NOMO-1 (cell line): ENCODE measurements around the gene ANO8.
A peak's percentile ranks its signal among the peaks of the same experiment; 100 is the strongest.
"Not testable (repeated sequence)": the region's sequence is repeated elsewhere in the genome, so short reads cannot be mapped to it uniquely, and the experiment has no call there.

Source experiments
- DNase-seq, 2 experiments: peaks; one replicate each; lab custom pipeline; 2025; ENCODE audit not compliant: unreplicated experiment in 2 of 2; lab: John Stamatoyannopoulos, UW

Gene ANO8

DNA sequence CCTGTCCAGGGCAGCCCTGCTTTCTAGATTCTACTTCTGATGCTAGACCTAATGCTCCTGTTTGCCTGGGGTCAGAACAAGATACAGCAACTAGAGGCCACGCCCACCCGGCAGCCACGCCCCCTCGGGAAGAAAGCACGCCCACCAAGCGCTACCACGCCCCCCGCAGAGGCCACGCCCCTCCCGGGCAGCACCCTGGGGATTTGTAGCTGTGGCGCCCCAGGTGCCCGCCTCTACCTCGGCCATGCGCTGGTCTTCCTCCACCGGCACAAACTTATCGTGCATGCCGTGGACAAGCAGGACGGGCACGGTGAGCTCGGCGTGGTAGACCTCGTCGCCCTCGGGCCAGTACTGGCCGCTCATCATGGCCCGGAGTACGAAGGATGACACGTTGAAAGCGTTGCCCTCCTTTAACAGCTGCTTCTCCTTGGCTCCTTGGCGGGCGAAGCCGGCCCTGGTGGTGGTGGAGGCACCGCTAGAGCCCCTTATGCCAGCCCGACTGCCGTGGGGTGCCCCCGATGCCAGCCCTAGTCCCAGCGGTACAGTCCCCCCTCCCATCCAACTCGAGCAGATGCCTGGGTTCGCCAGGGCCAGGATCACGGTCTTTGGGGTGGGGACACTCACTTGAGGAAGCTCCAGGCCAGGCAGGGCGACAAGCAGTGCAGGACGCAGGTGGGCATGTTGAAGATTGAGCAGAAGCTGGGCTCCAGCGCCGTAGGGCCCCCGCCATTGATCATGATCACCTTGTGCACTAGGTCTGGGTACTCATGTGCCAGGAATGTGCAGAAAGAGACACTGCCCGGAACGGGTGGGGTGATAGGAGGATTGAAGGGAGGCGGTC lies 40.4 kb downstream of the ANO8 start:
- DNase-seq: no peak

DNA sequence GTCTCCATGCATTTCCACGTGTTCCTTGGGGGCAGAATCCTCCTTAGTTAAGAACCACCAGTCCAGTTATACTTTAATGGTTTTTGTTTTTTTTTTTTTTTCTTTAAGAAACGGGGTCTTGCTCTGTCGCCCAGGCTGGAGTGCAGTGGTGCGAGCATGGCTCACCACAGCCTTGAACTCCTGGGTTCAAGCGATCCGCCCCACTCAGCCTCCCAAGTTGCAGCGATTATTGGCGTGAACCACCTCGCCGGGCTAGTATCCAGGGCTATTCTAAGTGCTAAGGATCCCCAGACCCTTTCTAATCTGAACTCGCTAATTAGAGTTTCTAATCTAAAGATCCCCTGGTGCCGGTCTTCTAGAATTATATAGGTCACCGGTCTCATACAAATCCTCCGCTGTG lies 41.0 kb downstream of the ANO8 start:
- DNase-seq: no peak

DNA sequence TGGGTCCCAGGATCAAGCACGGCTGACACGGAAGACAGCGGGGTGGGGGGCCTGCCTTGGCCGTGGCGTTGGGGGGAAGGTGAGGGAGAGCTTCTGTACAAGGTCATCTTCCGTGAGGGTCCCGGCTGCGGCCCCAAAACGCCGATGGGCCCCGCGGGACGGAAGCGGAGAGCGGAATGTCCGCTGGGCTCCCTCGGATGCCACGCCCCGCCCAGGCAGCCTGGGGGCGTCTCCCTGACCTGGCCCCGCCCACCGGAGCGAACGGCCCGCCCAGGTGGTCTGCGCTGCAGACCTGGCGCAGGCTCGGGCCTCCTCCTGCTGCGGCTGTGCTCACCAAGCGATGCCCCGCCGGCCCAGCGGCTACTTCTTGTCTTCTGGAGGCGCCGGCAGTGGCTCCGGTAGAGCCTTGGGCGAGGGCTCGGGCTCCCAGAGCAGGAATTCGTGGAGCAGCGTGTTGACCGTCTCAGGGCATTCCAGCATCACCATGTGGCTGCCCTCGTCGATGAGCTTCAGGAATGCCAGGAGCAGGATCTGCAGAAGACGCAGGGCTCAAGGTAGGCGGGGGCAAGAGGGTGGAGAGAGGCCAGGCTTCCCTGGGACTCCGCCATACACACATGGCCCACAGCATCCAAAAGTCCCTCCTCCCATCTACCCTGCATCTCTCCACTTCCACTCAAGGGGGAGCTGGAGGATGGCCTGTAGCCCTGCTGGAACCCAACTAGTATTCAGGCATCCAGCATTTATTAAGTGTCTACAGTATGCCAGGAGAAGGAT lies 42.2 kb downstream of the ANO8 start:
- DNase-seq: peak; percentile 62 to 72

DNA sequence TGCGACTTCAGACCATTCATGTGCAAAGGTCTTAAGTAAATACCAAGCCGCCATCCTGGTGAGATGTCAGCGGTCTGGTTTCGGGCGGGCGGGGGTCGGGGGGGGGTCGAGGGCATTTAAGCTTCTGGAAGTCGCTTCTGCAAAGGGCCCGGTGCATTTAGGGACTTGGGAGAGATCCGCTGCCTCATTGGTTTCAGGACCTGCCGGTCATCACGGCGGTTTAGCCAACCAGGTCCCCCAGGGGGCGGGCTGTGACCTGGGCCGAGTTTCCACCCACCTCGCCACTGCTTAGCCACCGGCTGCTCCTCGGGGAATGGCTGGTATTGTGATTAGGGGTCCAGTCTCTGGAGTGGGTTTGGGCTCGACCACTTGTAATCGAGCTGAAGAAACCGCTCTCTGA lies 45.2 kb downstream of the ANO8 start:
- no peak for DNase-seq

DNA sequence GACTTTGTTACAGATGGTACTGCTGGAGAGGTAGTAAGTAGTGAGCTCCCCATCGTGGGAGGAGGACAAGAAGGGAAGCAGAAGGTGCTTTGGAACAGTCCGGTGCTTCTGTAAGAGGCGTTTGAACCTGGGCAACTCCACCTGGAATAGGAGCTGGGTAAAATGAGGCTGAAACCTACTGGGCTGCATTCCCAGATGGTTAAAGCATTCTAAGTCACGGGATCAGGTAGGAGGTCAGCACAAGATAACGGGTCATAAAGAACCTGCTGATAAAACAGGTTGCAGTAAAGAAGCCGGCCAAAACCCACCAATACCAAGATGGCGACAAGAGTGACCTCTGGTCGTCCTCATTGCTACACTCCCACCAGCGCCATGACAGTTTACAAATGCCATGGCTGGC lies 47.9 kb downstream of the ANO8 start:
- DNase-seq: no peak

DNA sequence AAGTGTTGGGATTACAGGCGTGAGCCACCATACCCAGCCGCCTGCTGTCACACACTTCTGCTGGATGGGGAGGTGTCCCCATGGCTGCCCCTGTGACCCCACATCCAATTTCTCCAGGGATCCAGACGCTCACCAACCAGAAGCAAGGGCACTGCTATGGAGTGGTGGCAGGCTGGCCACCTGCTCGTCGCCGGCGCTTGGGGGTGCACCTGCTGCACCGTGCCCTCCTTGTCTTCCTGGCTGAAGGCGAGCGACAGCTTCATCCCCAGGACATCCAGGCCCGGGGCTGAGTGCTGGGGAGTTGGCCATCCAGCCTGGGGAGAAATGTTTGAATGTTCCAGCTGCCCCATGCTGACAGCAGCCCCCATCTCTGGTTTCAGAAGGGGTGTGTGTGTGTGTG lies 48.4 kb downstream of the ANO8 start:
- DNase-seq: no peak

DNA sequence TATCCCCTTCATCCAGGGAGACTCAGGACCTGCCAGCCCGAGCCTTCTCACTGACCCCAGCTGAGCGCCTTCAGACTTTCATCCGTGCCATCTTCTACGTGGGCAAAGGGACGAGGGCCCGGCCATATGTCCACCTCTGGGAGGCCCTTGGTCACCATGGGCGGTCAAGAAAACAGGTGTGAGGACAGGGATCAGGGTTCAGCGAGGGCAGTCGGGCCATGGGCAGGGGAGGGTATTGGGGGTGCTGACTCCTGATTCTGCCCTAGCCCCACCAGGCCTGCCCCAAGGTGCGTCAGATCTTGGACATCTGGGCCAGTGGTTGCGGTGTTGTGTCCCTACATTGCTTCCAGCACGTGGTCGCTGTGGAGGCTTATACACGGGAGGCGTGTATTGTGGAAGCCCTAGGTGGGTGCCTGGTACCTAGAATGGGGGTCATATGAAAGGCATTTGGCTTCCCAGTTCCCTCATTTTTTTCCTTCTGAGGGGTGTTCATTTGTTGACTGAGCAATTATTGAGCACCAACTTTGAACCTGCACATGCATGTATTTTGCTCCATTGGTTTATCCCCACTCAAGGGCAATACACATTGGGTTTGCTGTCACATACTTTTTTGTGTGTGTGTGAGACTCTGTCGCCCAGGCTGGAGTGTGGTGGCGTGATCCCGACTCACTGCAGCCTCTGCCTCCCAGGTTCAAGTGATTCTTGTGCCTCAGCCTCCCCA lies 49.1 kb downstream of the ANO8 start:
- no peak for DNase-seq

DNA sequence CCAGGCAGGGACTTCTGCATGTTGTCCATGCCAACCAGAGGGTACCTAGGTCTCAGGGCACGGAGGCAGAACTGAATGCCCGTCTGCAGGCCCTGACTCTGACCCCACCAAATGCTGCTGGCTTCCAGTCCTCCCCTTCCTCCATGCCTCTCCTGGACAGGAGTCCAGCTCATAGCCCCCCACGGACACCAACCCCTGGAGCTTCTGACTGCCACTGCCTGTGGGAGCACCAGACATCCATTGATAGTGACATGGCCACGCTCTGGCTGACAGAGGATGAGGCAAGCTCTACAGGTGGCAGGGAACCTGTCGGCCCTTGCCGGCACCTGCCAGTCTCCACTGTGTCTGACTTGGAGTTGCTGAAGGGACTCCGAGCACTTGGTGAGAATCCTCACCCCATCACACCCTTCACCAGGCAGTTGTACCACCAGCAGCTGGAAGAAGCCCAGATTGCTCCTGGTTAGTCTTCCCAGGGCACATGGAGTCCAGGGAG lies 51.1 kb downstream of the ANO8 start:
- no peak for DNase-seq

DNA sequence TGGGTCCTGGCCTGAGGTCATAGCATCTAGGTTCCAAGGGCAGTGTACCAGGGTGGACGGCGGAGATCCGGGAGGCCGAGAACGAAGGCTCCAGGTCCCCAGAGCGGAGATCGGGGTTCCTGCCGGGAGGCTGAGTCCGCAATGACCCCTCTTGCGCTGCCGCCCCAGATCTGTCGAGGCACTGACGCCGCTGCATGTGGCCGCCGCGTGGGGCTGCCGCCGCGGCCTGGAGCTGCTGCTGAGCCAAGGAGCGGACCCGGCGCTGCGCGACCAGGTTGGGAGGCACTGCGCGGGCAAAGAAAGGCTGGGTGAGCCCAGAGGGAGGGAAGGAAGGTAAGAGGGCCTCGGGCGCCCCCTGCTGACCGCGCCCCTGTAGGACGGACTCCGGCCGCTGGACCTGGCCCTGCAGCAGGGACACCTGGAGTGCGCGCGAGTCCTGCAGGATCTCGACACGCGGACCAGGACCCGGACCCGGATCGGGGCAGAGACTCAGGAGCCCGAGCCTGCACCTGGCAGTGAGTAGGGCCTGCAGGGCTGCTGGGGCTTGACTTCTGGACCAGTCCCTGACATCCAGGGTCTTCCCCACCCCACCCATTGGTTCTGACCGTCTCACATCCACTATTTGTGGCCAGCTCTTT lies 52.0 kb downstream of the ANO8 start:
- DNase-seq: peak; percentile 79 to 86

DNA sequence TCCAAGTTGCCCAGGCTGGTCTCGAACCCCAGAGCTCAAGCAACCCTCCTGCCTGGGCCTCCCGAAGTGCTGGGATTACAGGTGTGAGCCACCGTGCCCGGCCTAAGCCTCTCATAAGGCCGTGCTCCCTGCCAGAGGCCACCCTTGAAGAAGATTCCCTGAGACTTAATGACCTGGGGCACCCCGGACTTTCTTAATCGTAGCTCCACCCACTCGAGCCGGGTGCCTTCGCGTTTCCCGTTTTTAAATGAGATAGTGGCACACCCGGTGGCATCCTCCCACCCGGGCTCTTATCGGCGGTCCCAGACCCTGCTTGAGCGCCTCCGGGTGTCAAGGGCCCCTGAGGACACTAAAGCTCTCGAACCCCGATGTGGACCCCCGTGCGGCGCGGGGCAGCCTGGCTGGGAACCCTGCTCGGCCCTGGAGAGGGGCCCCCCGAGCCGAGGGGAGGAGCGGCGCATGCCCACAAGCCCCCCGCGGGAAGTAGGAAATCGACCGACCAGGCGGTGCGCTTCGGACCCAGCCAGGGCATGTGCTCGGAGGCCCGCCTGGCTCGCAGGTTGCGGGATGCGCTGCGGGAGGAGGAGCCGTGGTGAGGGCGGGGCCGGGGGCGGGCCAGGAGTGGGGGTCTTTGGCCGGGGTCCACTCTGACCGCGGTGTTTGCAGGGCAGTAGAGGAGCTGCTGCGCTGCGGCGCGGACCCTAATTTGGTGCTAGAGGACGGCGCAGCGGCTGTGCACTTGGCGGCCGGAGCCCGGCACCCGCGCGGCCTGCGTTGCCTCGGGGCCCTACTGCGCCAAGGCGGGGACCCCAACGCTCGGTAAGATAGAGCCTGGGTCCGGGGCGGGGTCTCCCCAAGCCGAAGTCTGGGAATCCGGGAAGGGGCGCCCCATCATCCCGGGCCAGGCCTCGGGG lies 53.0 kb downstream of the ANO8 start, which contains the start of gene ANKLE1:
ANKLE1 (plus strand) TSS at position 511 of the 914 bp plus-strand sequence; CDS start at position 531, 20 bp downstream.
- DNase-seq: peak in 1 of 2 experiments; percentile 35

DNA sequence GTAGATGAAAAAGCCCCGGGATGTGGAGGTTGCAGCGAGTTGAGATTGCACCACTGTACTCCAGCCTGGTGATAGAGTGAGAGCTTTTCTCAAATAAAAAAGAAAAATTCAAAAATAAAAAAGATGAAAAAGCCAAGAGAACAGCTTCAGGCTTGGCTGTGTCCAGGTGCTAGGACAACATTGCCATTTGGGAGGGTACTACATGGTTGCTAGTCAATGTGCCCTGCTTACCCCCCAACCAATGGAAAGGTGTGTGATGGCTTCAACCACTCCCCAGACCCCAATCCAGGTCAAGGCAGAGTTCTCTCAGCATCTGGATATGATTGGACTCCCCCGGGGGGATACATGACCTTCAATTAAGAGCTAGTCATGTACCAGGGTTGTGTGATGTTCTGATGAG lies 55.2 kb downstream of the ANO8 start:
- no peak for DNase-seq

DNA sequence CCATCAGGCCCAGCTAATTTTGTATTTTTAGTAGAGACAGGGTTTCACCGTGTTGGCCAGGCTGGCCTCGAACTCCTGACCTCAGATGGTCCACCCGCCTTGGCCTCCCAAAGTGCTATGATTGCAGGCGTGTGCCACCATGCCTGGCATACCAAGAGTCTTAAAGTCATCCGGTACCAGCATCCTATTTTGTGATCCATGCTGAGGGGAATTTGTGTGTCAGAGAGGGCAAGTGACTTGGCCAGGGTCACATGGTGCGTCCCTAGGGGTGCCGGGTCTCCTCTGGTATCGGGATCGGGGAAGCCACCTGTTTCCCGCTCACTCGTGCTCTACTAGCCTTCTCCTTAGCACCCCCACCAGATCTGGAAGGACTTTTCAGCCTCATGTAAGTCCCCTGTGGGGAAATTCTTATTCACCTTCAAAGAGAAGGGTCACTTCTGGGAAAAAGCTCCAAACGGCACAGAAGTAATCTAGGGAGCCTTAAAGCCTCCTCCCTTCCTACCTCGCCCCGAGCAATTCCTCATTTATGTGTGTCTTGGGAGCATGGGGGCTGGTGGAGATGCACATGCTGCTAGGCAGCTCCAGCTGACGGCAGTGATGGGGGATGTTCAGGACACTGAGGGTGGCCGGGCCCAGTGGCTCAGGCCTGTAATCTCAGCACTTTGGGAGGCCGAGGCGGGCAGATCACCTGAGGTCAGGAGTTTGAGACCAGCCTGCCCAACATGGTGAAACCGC lies 59.0 kb downstream of the ANO8 start:
- no peak for DNase-seq

DNA sequence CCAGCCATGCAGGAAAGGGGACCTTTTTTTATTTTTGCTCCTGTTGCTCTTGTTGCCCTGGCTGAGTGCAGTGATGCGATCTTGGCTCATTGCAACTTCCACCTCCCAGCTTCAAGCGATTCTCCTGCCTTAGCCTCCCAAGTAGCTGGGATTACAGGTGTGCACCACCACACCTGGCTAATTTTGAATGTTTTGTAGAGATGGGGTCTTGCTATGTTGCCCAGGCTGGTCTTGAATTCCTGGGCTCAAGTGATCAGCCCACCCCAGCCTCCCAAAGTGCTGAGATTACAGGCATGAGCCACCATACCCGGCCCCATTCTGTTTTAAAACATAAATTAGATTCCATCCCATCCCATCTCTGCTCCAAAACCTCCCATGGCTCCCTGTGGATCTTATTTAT lies 59.8 kb downstream of the ANO8 start:
- not testable (repeated sequence) for DNase-seq
